GM18868 (cell line): ENCODE measurements around the gene MICB.
"Not testable (repeated sequence)": the region's sequence is repeated elsewhere in the genome, so short reads cannot be mapped to it uniquely, and the experiment has no call there.

Source experiments
- ATAC-seq: cut with Tn5 transposase; IDR thresholded peaks from one replicate; pipeline ENCODE4 v1.9.1; 2021; ENCODE audit warnings: mild to moderate bottlenecking, moderate library complexity; ENCODE audit not compliant: unreplicated experiment

The MICB gene

GRCh38 chr6:31498748-31499147, 803 bp downstream of the MICB start:
- ATAC-seq = no peak

- not testable (repeated sequence) for ATAC-seq
Observed at GRCh38 chr6:31499648-31500047, 1.7 kb downstream of the MICB start.

- ATAC-seq = no peak
Observed at GRCh38 chr6:31502586-31502985, 4.6 kb downstream of the MICB start.

GRCh38 chr6:31509036-31509435, 11.1 kb downstream of the MICB start:
- ATAC-seq = not testable (repeated sequence)

GRCh38 chr6:31510007-31510406, 12.1 kb downstream of the MICB start:
- no peak for ATAC-seq

- no peak for ATAC-seq
Observed at GRCh38 chr6:31513456-31514165, 15.7 kb downstream of the MICB start.

- ATAC-seq = no peak
Observed at GRCh38 chr6:31521835-31522234, 23.9 kb downstream of the MICB start.

GRCh38 chr6:31525553-31525931, 27.6 kb downstream of the MICB start:
- no peak for ATAC-seq

GRCh38 chr6:31525932-31526591, 28.1 kb downstream of the MICB start:
- no peak for ATAC-seq

GRCh38 chr6:31528307-31528777, 30.4 kb downstream of the MICB start:
- no peak for ATAC-seq

- ATAC-seq = no peak
Observed at GRCh38 chr6:31528821-31529328, 30.9 kb downstream of the MICB start, which contains the start of gene MCCD1. MCCD1 (plus strand) TSS chr6:31528962; CDS start chr6:31529015, 53 bp downstream.

GRCh38 chr6:31529329-31530150, 31.6 kb downstream of the MICB start:
- ATAC-seq = no peak

GRCh38 chr6:31530659-31531058, 32.7 kb downstream of the MICB start:
- ATAC-seq = no peak

GRCh38 chr6:31531162-31531561, 33.2 kb downstream of the MICB start:
- no peak for ATAC-seq

GRCh38 chr6:31531771-31532643, 34.1 kb downstream of the MICB start:
- ATAC-seq = no peak

- ATAC-seq = no peak
Observed at GRCh38 chr6:31532644-31533454, 34.9 kb downstream of the MICB start.

- no peak for ATAC-seq
Observed at GRCh38 chr6:31533455-31533841, 35.5 kb downstream of the MICB start.

GRCh38 chr6:31534011-31534410, 36.1 kb downstream of the MICB start:
- no peak for ATAC-seq

GRCh38 chr6:31534521-31535040, 36.6 kb downstream of the MICB start:
- ATAC-seq = no peak
